ENCODE data around the gene ZG16.
A peak's percentile ranks its signal among the peaks of the same experiment; 100 is the strongest.
"Not testable (repeated sequence)": the region's sequence is repeated elsewhere in the genome, so short reads cannot be mapped to it uniquely, and the experiment has no call there.

The ZG16 gene

DNA sequence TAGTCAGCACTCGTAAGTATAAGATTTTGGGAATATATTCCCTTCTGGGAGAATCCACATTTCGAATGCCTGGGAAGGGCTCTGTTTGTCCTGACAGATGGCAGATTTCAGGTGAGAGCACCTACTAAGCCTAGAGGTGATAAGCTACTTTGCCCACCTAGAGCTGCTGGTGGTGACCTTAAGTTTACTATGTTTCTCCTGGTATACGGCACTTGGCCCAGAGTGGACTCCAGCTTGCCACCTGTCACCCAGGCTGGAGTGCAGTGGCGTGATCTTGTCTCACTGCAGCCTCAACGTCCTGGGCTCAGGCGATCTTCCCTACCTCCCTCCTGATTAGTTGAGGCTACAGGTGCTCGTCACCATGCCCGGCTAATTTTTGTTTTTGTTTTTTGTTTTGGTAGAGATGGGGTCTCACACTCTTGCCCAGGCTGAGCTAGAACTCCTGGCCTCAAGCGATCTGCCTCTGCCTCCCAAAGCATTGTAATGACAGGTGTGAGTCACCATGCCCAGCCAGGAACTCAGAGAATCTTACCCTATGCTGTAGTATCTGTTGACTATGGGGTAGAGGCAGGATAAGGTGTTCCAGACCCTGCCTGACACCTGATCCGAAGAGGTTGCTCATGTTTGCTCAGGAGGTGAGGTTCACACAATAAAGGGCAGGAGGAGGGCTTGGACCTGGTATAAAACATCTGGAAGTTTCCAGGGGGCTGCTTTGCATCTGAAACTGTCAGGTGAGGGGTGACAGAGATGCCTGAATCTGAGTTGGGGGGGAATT, at the start of gene ZG16:
TSS of gene ZG16 (plus strand) at position 681 of the 775 bp plus-strand sequence. CDS start 1,011 bp downstream, outside the sequence.
- DNase-seq (ENCODE audit: low read depth): no peak

DNA sequence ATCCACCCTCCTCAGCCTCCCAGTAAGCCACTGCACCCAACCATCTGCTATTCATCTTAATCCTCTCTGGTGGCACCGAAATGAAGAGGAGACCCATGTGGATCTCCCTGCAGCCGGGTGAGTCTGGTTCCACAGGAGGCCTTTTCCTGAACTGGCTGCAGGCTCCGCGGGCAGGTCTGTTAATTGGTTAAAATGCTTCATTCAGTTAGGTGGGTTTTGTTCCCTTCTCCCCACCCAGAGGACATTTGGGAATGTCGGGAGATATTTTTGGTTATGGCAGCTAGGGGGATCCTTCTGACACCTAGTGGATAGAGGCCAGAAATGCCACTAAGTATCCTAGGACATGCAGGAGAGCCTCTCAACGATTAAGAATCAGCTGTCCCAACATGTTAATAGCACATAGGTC, 48.9 kb upstream of the ZG16 start:
- peak; percentile 39 for DNase-seq (ENCODE audit: low read depth)

- DNase-seq (ENCODE audit: low read depth): no peak
Observed at GRCh38 chr16:29730649-29731048, 47.4 kb upstream of the ZG16 start.

- DNase-seq (ENCODE audit: low read depth): not testable (repeated sequence)
Observed at GRCh38 chr16:29731768-29732601, 46.1 kb upstream of the ZG16 start.

GRCh38 chr16:29734786-29735185, 43.3 kb upstream of the ZG16 start:
- no peak for DNase-seq (ENCODE audit: low read depth)

GRCh38 chr16:29736112-29736511, 41.9 kb upstream of the ZG16 start:
- DNase-seq (ENCODE audit: low read depth): no peak

DNA sequence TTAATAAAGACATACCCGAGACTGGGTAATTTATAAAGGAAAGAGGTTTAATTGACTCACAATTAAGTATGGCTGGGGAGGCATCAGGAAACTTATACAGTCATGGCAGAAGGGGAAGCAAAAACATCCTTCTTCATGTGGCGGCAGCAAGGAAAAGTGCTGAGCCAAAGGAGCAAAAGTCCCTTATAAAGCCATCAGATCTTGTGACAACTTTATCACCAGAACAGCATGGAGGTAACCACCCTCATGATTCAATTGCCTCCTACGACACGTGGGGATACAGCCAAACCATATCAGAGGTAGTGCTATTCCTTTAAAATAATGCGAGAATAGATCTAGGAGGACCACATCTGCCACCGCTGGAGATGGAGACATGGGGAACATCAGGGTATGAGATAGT, 41.3 kb upstream of the ZG16 start:
- DNase-seq (ENCODE audit: low read depth): no peak

DNA sequence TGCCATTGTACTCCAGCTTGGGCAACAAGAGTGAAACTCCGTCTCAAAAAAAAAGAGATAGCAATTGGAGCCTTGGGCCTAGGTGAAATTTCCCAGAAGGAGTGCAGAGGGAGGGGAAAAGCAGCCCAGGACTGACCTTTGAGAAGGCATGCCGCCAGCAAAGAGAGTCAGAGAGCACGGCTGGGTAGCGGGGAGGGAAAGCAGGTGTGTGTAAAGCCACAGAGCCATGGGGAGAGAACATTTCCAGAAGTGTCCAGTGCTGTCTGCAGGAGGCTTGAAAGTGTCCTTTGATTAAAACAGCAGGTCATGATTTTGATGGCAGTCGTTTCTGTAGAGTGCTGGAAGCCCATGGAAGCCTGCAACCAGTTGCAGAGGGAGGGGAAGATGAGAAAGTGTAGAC, 40.3 kb upstream of the ZG16 start:
- DNase-seq (ENCODE audit: low read depth): no peak

- DNase-seq (ENCODE audit: low read depth): no peak
Observed at GRCh38 chr16:29738514-29738913, 39.5 kb upstream of the ZG16 start.

DNA sequence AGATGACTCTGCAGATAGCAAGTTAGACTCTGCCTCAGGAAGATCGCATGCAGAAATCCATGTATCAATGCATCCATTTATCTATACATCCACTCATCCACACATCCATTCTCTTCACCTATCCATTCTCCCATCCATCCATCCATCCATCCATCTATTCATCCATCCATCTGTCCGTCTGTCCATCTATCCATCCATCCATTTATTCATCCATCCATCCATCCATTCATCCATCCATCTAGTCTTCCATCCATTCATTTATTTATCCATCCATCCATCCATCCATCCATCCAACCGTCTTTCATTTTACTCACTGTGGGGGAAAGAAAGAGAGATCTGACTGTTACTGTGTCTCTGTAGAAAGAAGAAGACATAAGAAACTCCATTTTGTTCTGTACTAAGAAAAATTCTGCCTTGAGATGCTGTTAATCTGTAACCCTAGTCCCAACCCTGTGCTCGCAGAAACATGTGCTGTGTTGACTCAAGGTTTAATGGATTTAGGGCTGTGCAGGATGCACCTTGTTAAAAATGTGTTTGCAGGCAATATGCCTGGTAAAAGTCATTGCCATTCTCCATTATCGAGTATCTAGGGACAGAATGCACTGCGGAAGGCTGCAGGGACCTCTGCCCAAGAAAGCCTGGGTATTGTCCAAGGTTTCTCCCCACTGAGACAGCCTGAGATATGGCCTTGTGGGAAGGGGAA, 38.0 kb upstream of the ZG16 start:
- DNase-seq (ENCODE audit: low read depth): not testable (repeated sequence)

- not testable (repeated sequence) for DNase-seq (ENCODE audit: low read depth)
Observed at GRCh38 chr16:29740630-29741015, 37.4 kb upstream of the ZG16 start.

DNA sequence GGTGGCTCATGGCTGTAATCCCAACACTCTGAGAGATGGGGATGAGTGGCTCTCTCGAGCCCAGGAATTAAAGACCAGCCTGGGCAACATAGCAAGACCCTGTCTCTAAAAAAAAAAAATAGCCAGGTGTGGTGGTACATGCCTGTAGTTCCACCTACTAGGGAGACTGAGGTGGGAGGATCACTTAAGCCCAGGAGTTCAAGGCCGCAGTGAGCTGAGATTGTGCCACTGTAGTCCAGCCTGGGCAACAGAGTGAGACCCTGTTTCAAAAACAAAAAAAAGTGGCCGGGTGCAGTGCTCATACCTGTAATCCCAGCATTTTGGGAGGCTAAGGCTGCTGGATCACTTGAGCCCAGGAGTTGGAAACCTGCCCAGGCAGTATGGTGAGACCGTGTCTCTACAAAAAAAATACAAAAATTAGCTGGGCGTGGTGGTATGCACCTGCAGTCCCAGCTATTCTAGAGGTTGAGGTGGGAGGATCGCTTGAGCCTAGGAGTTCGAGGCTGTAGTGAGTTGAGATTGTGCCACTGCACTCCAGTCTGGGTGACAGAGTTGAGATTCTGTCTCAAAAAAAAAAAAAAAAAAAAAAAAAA, 35.3 kb upstream of the ZG16 start:
- DNase-seq (ENCODE audit: low read depth): no peak

GRCh38 chr16:29743475-29743826, 34.6 kb upstream of the ZG16 start:
- DNase-seq (ENCODE audit: low read depth): no peak

DNA sequence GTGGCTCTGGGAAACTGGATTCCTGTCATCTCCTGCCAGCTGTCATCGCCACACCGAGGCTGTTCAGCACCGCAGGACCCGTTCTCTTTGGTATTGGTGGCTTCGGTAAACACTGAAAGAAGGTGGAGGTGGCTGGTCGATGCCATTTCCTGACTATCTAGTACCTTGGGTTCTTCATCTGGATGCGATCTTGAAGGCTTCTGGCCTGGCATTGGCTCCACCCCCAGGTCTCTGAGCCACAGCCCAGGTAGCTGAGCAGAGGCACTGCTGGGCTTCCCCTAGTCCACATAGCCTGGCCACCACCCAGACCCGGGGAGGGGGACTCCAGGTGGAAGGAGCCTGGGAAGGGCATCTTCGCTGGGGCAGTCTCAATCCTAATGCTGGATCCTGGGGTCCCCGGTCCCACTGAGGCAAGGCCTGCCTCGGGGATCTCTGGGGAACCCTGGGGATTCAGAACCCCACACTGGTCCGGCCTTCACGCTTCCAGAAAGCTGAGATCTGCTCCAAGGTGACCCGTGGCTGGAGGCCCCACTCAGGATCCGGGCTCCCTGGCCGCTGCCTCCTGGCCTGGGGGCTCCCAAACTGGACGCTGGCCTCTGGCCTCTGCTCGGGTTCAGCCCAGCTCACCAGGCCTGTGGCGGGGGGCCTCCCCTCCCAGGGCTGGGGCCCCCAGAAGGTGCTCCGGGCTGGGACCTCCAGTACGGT, 34.1 kb upstream of the ZG16 start:
- DNase-seq (ENCODE audit: low read depth): no peak

- DNase-seq (ENCODE audit: low read depth): no peak
Observed at GRCh38 chr16:29744541-29745101, 33.4 kb upstream of the ZG16 start.

GRCh38 chr16:29745121-29745852, 32.8 kb upstream of the ZG16 start:
- DNase-seq (ENCODE audit: low read depth): no peak

DNA sequence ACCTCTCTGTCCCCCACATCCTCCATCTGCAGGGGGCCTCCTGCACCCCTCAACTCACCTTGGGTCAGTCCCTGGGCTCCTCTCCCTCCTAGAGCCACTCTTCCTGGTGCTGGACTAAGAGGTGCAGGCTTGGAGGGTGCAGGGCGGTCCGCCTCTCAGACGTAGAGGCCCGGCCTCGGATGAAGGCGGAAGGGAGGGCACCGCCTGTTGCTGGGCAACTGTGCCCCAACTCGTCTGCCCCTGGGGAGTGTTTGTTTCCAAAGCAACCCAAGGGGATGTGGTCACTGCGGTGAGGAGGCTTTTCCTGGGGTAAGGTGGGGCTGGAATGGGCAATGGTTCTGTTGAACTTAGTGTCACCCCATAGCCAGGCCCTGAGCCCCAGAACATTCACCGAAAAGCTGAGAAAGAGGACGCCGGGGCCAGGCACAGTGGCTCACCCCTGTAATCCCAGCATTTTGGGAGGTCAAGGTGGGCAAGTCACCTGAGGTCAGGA, 32.2 kb upstream of the ZG16 start, which contains the start of gene C16orf54:
TSS of gene C16orf54 (minus strand) at position 138 of the 493 bp plus-strand sequence. CDS start 1,039 bp downstream, outside the sequence.
- no peak for DNase-seq (ENCODE audit: low read depth)

DNA sequence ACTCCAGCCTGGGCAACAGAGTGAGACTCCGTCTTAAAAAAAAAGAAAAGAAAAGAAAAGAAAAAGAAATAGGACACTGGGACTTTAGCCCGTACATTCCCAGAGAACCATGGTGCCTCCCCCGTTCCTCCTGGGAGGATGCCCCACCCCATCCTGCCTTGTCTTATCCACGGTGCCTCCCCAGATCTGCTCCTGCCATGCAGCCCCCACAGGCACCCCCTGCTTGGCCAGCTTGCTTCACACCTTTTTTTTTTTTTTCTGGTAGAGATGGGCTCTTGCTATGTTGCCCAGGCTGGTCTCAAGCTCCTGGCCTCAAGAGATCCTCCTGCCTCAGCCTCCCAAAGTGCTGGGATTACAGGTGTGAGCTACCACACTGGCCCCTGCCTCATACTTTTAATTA, 31.5 kb upstream of the ZG16 start:
- DNase-seq (ENCODE audit: low read depth): not testable (repeated sequence)

GRCh38 chr16:29747947-29748759, 29.9 kb upstream of the ZG16 start:
- DNase-seq (ENCODE audit: low read depth): no peak

Data from amniotic epithelial cell (primary cell).